ENCODE results near the gene CKAP5. TPM values are rescaled to one million over a fixed set of nuclear protein-coding genes. Genes with fewer than 3 reads are reported as not detected.

The CKAP5 gene
- total and polyA plus RNA-seq, 12 donors = 9.6 to 114 (median 80.1) TPM

- Histone ChIP-seq H3K27me3 (no peaks in the 10 kb centered on the region), H3K27ac (no peak overlapping the region), H3K36me3 (peaks cover 0 to 12% (median 0%) of the 10 kb centered on the region in 9 donors), H3K4me3 (no peak overlapping the region), H3K4me1 (peaks cover 0 to 23% (median 13%) of the 10 kb centered on the region in 9 donors), H3K9me3 (no peaks in the 10 kb centered on the region)
- TF ChIP-seq CTCF (IDR thresholded peaks at IDR 0.05) = no peak
- 92 to 98% methylated on average over 6 of the region's 6 CpGs for WGBS, 2 donors
- ATAC-seq (no peak), DNase-seq (no peak)
- intact Hi-C loops (cut with DNase I) = no loop called here
These were observed 7.6 kb downstream of the CKAP5 start for GRCh38 chr11:46838501-46838900.

- Histone ChIP-seq H3K9me3 (no peaks in the 10 kb centered on the region), H3K27me3 (no peaks in the 10 kb centered on the region), H3K27ac (no peak overlapping the region), H3K36me3 (peaks cover 0 to 12% (median 0%) of the 10 kb centered on the region in 9 donors), H3K4me3 (no peak overlapping the region), H3K4me1 (peaks cover 0 to 23% (median 12%) of the 10 kb centered on the region in 9 donors)
- TF ChIP-seq CTCF (IDR thresholded peaks at IDR 0.05) = no peak
- DNase-seq = no peak
- no peak for ATAC-seq
- intact Hi-C loops (cut with DNase I) = no loop called here
These were observed 8.2 kb downstream of the CKAP5 start for GRCh38 chr11:46837860-46838259.

- no peak for ATAC-seq
- DNase-seq = no peak
- Histone ChIP-seq H3K27ac (no peak overlapping the region), H3K9me3 (no peaks in the 10 kb centered on the region), H3K36me3 (peaks cover 0 to 10% (median 0%) of the 10 kb centered on the region in 9 donors), H3K27me3 (no peaks in the 10 kb centered on the region), H3K4me3 (no peak overlapping the region), H3K4me1 (peaks cover 0 to 23% (median 12%) of the 10 kb centered on the region in 9 donors)
- intact Hi-C loops (cut with DNase I) = no loop called here
- TF ChIP-seq CTCF (IDR thresholded peaks at IDR 0.05) = no peak
These were observed 9.2 kb downstream of the CKAP5 start for GRCh38 chr11:46836870-46837269.

GRCh38 chr11:46836431-46836830 lies 9.6 kb downstream of the CKAP5 start:
- H3K4me3 ChIP-seq = no peak overlapping the region
- 87 to 92% methylated on average over 1 of the region's 1 CpG for WGBS, 2 donors
- ATAC-seq (no peak), DNase-seq (no peak)
- peaks cover 0 to 23% (median 12%) of the 10 kb centered on the region in 9 donors for H3K4me1 ChIP-seq
- H3K36me3 ChIP-seq = peaks cover 0 to 6% (median 0%) of the 10 kb centered on the region in 9 donors
- H3K27me3 ChIP-seq = no peaks in the 10 kb centered on the region
- no peak for TF ChIP-seq CTCF (IDR thresholded peaks at IDR 0.05)
- intact Hi-C loops (cut with DNase I) = no loop called here
- no peaks in the 10 kb centered on the region for H3K9me3 ChIP-seq
- no peak overlapping the region for H3K27ac ChIP-seq
